ENCODE measurements around the gene SFPQ.

The SFPQ gene

DNA sequence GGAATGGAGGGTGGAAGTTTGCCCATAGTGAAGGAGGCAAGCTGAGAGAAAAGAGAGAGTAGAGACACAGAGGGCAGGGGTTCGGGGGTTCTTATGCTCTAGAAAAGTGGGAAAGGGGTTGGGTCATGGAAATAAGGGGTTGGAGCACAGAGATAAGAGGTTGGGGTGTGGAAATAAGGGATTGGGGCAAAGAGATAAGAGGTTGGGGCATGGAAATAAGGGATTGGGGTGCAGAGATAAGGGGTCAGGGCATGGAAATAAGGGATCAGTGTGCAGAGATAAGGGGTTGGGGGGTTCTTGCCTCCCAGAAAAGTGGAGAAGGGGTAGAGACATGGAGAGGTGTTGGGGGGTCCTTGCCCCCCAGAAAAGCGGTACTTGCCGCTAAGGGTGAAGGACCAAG is 56.2 kb downstream of the SFPQ start:
- no peak for DNase-seq
